H1 (cell line): ENCODE measurements around the gene PTPRT. TPM values are rescaled to one million over a fixed set of nuclear protein-coding genes. Genes with fewer than 3 reads are reported as not detected.

Experiments used
- CTCF ChIA-PET: fragments of 300-600 bp; sonication (Branson Sonifier 250); formaldehyde crosslinking; loops from one replicate; lab custom pipeline; 2021; ENCODE audit not compliant: partially characterized antibody; lab: Charles Lee
- POLR2A ChIA-PET: fragments of 300-600 bp; sonication (Branson Sonifier 250); formaldehyde crosslinking; loops from one replicate; lab custom pipeline; 2021; ENCODE audit warnings: inconsistent platforms; ENCODE audit not compliant: partially characterized antibody; lab: Charles Lee
- DNase-seq, 2 experiments: peaks; one replicate each; pipeline versions ENCODE4 v3.0.0 to v3.0.0-alpha.2; 2010 to 2022; ENCODE audit warnings: low spot score in 2 of 2, low read depth in 1 of 2, mixed read lengths in 1 of 2
- FAIRE-seq: peaks from 2 replicates; lab custom pipeline; 2011; peaks lifted over from hg19 to GRCh38; lab: Jason Lieb, UNC
- H2AFZ ChIP-seq: 2 replicates; pipeline ENCODE4 v1.8.1; 2012; ENCODE audit warnings: low read length, inconsistent platforms
- H2AK5ac ChIP-seq: 2 replicates; pipeline ENCODE4 v1.6.1; 2013; ENCODE audit warnings: low read depth, low read length
- H2BK120ac ChIP-seq: replicated peaks from 2 replicates; pipeline ENCODE3; 2013; ENCODE audit warnings: low read depth, low read length, inconsistent platforms
- H2BK12ac ChIP-seq: 2 replicates; pipeline ENCODE4 v1.6.1; 2013; ENCODE audit warnings: low read depth, low read length
- H2BK15ac ChIP-seq: 2 replicates; pipeline ENCODE4 v1.6.1; 2013; ENCODE audit warnings: low read length
- H2BK20ac ChIP-seq: 2 replicates; pipeline ENCODE4 v1.6.1; 2013; ENCODE audit warnings: low read length
- H2BK5ac ChIP-seq: 2 replicates; pipeline ENCODE4 v1.6.1; 2013; ENCODE audit warnings: low read depth, low read length
- H3K14ac ChIP-seq: 2 replicates; pipeline ENCODE4 v1.6.1; 2013; ENCODE audit warnings: inconsistent platforms; ENCODE audit not compliant: insufficient read length
- H3K18ac ChIP-seq: 2 replicates; pipeline ENCODE4 v1.6.1; 2013; ENCODE audit warnings: low read length; ENCODE audit errors: extremely low read depth
- H3K23ac ChIP-seq: 2 replicates; pipeline ENCODE4 v1.6.1; 2013; ENCODE audit warnings: inconsistent platforms; ENCODE audit not compliant: insufficient read length
- H3K23me2 ChIP-seq: 2 replicates; pipeline ENCODE4 v1.6.1; 2013; ENCODE audit warnings: low read depth, low read length
- H3K27ac ChIP-seq: 2 replicates; pipeline ENCODE4 v1.6.1; 2011; ENCODE audit warnings: low read depth, low read length, inconsistent platforms
- H3K27me3 ChIP-seq, 4 experiments: replicated peaks in 1 of 4; 1 replicate in 1 of 4; 2 replicates in 3 of 4; pipeline versions ENCODE4 v1.6.1 to v1.8.1; 2011 to 2013; ENCODE audit warnings: low read length in 3 of 4, mild to moderate bottlenecking in 3 of 4, inconsistent platforms in 2 of 4, mixed read lengths in 2 of 4, moderate library complexity in 1 of 4; ENCODE audit not compliant: control insufficient read depth in 3 of 4, insufficient read depth in 3 of 4; ENCODE audit errors: extremely low read depth in 1 of 4
- H3K36me3 ChIP-seq, 4 experiments: 2 replicates each; pipeline versions ENCODE4 v1.6.1 to v1.8.1; 2011 to 2013; ENCODE audit warnings: mild to moderate bottlenecking in 4 of 4, low read length in 3 of 4, moderate library complexity in 2 of 4, control low read depth in 1 of 4, inconsistent platforms in 1 of 4; ENCODE audit not compliant: insufficient read depth in 4 of 4, control insufficient read depth in 2 of 4
- H3K4ac ChIP-seq: replicated peaks from 2 replicates; pipeline ENCODE3; 2013; ENCODE audit warnings: low read length, low read depth, mixed read lengths, inconsistent platforms; ENCODE audit not compliant: insufficient read length
- H3K4me1 ChIP-seq, 4 experiments: replicated peaks in 1 of 4; 1 replicate in 1 of 4; 2 replicates in 3 of 4; pipeline versions ENCODE4 v1.6.1 to v1.8.1; 2011 to 2013; ENCODE audit warnings: low read length in 3 of 4, inconsistent platforms in 2 of 4, mixed read lengths in 1 of 4; ENCODE audit not compliant: insufficient read depth in 4 of 4, control insufficient read depth in 3 of 4
- H3K4me2 ChIP-seq, 2 experiments: 2 replicates each; pipeline versions ENCODE4 v1.6.1 to v1.8.1; 2011 to 2013; ENCODE audit warnings: low read depth in 2 of 2, low read length in 2 of 2, control low read depth in 1 of 2, inconsistent platforms in 1 of 2, mild to moderate bottlenecking in 1 of 2; ENCODE audit not compliant: insufficient read depth in 1 of 2
- H3K4me3 ChIP-seq, 4 experiments: fragments of 200-600, 300-600 bp in 1 of 4; sonication (generic), shearing (Covaris generic), sonication (Bioruptor Twin) in 1 of 4; 2 replicates each; pipeline versions ENCODE4 v1.5.1 to v1.8.1; 2011 to 2016; ENCODE audit warnings: low read length in 4 of 4, low read depth in 3 of 4, control low read depth in 2 of 4, inconsistent platforms in 2 of 4, mild to moderate bottlenecking in 2 of 4, mixed read lengths in 1 of 4, moderate library complexity in 1 of 4; ENCODE audit not compliant: insufficient read depth in 2 of 4; ENCODE audit errors: extremely low read depth in 1 of 4
- H3K56ac ChIP-seq: replicated peaks from 2 replicates; pipeline ENCODE3; 2013; ENCODE audit warnings: low read depth, mild to moderate bottlenecking, mixed read lengths, low read length, inconsistent platforms; ENCODE audit not compliant: insufficient read length
- H3K79me1 ChIP-seq: 2 replicates; pipeline ENCODE4 v1.6.1; 2013; ENCODE audit warnings: low read depth, low read length, control low read depth
- H3K79me2 ChIP-seq, 2 experiments: 2 replicates each; pipeline versions ENCODE4 v1.6.1 to v1.8.1; 2012 to 2013; ENCODE audit warnings: low read length in 2 of 2, mild to moderate bottlenecking in 2 of 2, inconsistent platforms in 1 of 2; ENCODE audit not compliant: insufficient read depth in 2 of 2, control insufficient read depth in 1 of 2
- H3K9ac ChIP-seq, 4 experiments: replicated peaks in 1 of 4; 1 replicate in 1 of 4; 2 replicates in 3 of 4; pipeline versions ENCODE4 v1.6.1 to v1.8.1; 2011 to 2013; ENCODE audit warnings: low read depth in 3 of 4, low read length in 3 of 4, control low read depth in 2 of 4, mild to moderate bottlenecking in 2 of 4, moderate library complexity in 2 of 4, inconsistent platforms in 1 of 4; ENCODE audit errors: extremely low read depth in 1 of 4
- H3K9me3 ChIP-seq, 2 experiments: 2 replicates each; pipeline versions ENCODE4 v1.6.1 to v1.8.1; 2012 to 2013; ENCODE audit warnings: mild to moderate bottlenecking in 2 of 2, moderate library complexity in 2 of 2, control low read depth in 1 of 2, inconsistent platforms in 1 of 2, low read depth in 1 of 2, low read length in 1 of 2, mixed read lengths in 1 of 2; ENCODE audit not compliant: insufficient read depth in 2 of 2
- H4K20me1 ChIP-seq, 2 experiments: replicated peaks in 1 of 2; 2 replicates each; pipeline versions ENCODE3 to v1.8.1; 2011 to 2013; ENCODE audit warnings: inconsistent platforms in 2 of 2, low read length in 2 of 2, mild to moderate bottlenecking in 1 of 2; ENCODE audit not compliant: insufficient read depth in 2 of 2, control insufficient read depth in 1 of 2
- H4K5ac ChIP-seq: 2 replicates; pipeline ENCODE4 v1.6.1; 2013; ENCODE audit warnings: low read length, low read depth, mixed read lengths, inconsistent platforms; ENCODE audit not compliant: insufficient read length
- H4K8ac ChIP-seq: 2 replicates; pipeline ENCODE4 v1.8.0; 2013; ENCODE audit warnings: mild to moderate bottlenecking, moderate library complexity, low read length, inconsistent platforms; ENCODE audit not compliant: insufficient read depth; ENCODE audit errors: extremely low read depth
- H4K91ac ChIP-seq: replicated peaks from 2 replicates; pipeline ENCODE3; 2013; ENCODE audit warnings: low read length, mixed read lengths, inconsistent platforms; ENCODE audit not compliant: insufficient read length
- ATF3 ChIP-seq: IDR thresholded peaks from 2 replicates; pipeline ENCODE4 v1.6.1; 2011; ENCODE audit warnings: low read depth, mild to moderate bottlenecking, low read length; ENCODE audit not compliant: insufficient read depth
- BACH1 ChIP-seq: IDR thresholded peaks from 2 replicates; pipeline ENCODE4 v1.6.1; 2012; ENCODE audit warnings: low read length, improper control_type of control experiment
- BCL11A ChIP-seq, 2 experiments: IDR thresholded peaks; one replicate each; pipeline ENCODE4 v1.6.1; 2011; ENCODE audit warnings: low read depth in 2 of 2, low read length in 2 of 2, mild to moderate bottlenecking in 2 of 2
- CHD1 ChIP-seq: IDR thresholded peaks from 2 replicates; pipeline ENCODE4 v1.6.1; 2012; ENCODE audit warnings: low read depth, low read length, improper control_type of control experiment
- E2F6 ChIP-seq: IDR thresholded peaks from 2 replicates; pipeline ENCODE4 v1.6.1; 2012; ENCODE audit warnings: inconsistent platforms
- NRF1 ChIP-seq: IDR thresholded peaks from 2 replicates; pipeline ENCODE4 v1.6.1; 2011; ENCODE audit warnings: mild to moderate bottlenecking, low read depth, low read length, improper control_type of control experiment
- PHF8 ChIP-seq: fragments of 200-600 bp; sonication (generic); conservative IDR thresholded peaks from 2 replicates; pipeline ENCODE4 v1.7.1; 2012; ENCODE audit warnings: low read depth, mild to moderate bottlenecking, inconsistent platforms, low read length, moderate library complexity
- POLR2A ChIP-seq, 2 experiments: IDR thresholded peaks; 1 replicate in 1 of 2; 2 replicates in 1 of 2; pipeline ENCODE4 v1.6.1; 2011; ENCODE audit warnings: low read depth in 2 of 2, low read length in 2 of 2, mild to moderate bottlenecking in 2 of 2; ENCODE audit errors: control extremely low read depth in 1 of 2
- POU5F1 ChIP-seq: IDR thresholded peaks from 2 replicates; pipeline ENCODE4 v1.6.1; 2011; ENCODE audit warnings: low read depth, mild to moderate bottlenecking, low read length, moderate library complexity
- RFX5 ChIP-seq: IDR thresholded peaks from 2 replicates; pipeline ENCODE4 v1.6.1; 2011; ENCODE audit warnings: low read depth, low read length, improper control_type of control experiment, borderline replicate concordance
- RNF2 ChIP-seq: fragments of 200-900, 300-1000 bp; sonication (generic); IDR thresholded peaks from 2 replicates; pipeline ENCODE4 v1.7.1; 2016; ENCODE audit warnings: borderline replicate concordance, low read depth, mild to moderate bottlenecking, antibody characterized with exemption, low read length; ENCODE audit not compliant: poor library complexity, severe bottlenecking; ENCODE audit errors: missing control alignments
- SIRT6 ChIP-seq: IDR thresholded peaks from one replicate; pipeline ENCODE4 v1.7.1; 2012; ENCODE audit warnings: low read length, inconsistent platforms
- SUZ12 ChIP-seq: fragments of 200-600 bp; sonication (generic); IDR thresholded peaks from 2 replicates; pipeline ENCODE4 v1.6.1; 2012; ENCODE audit warnings: mild to moderate bottlenecking, inconsistent platforms, low read length, moderate library complexity, mixed read lengths
- TAF1 ChIP-seq: IDR thresholded peaks from 2 replicates; pipeline ENCODE4 v1.6.1; 2011; ENCODE audit warnings: mild to moderate bottlenecking, low read depth, low read length
- WGBS, 2 experiments: shearing (Covaris generic) in 1 of 2; methylation state at CpG; one replicate each; pipeline versions ENCODE4 v1.1.6 to v1.1.7; 2013 to 2015; ENCODE audit warnings: low lambda C conversion rate in 2 of 2, mixed read lengths in 2 of 2, inconsistent platforms in 1 of 2, low coverage in 1 of 2, missing lambda C conversion rate in 1 of 2; ENCODE audit not compliant: insufficient replicate concordance in 2 of 2, insufficient coverage in 1 of 2, insufficient read length in 1 of 2; ENCODE audit errors: extremely low coverage in 1 of 2, missing lambda C conversion rate in 1 of 2; 5-methylcytosine and 5-hydroxymethylcytosine counted together
- polyA plus RNA-seq, 7 experiments: library from polyadenylated mRNA; depleted of rRNA in 3 of 7; stranded (reverse) in 5 of 7; unstranded in 2 of 7; fragments of >200 nt in 5 of 7; fragments of 200-250 nt in 2 of 7; gene quantifications; 1 replicate in 5 of 7; 2 replicates in 1 of 7; 4 replicates in 1 of 7; pipeline versions ENCODE4 v1.2.1 to v1.2.3, GENCODE V29; 2011 to 2013; ENCODE audit warnings: missing spikeins in 2 of 7, mixed read lengths in 2 of 7
- total RNA-seq: library from RNA; stranded (reverse); fragmentation: NEBNext Ultra II Directional; extraction: Animal tissue kit (Norgen Biotek cat#: 25700); gene quantifications from 2 replicates; pipeline ENCODE4 v1.2.1, GENCODE V29; 2021

Gene PTPRT
- total and polyA plus RNA-seq, 2 of the 8 experiments (the other 6 are each of a cell fraction or from before 2014, with no cell fraction given), result 0.33 to 1.8 TPM

- no peak overlapping the region for H2BK5ac ChIP-seq
- 96% methylated on average over 3 of the region's 3 CpGs; no CpG with 5 or more reads in 1 of the 2 experiments for WGBS, 2 experiments
- CTCF ChIA-PET, result interaction anchor here (0.9 to 2.4 kb wide), 3 partner anchors 14 to 1219 kb away, joined by 3 to 6 read pairs (median 6); no protein-coding TSS in a partner anchor
- TF ChIP-seq RFX5, result no peak
- TF ChIP-seq BACH1, result no peak
- no peak for TF ChIP-seq E2F6
- TF ChIP-seq SUZ12, result no peak
- no peak for TF ChIP-seq POLR2A (IDR thresholded peaks at IDR 0.05; ENCODE audit: control extremely low read depth in 1 of 2, low read depth in 2 of 2, low read length in 2 of 2)
- TF ChIP-seq CHD1, result no peak
- no peak for TF ChIP-seq SIRT6
- no peak for TF ChIP-seq NRF1
- TF ChIP-seq BCL11A (IDR thresholded peaks at IDR 0.05; ENCODE audit: low read depth in 2 of 2, low read length in 2 of 2), result no peak
- TF ChIP-seq TAF1, result no peak
- no peak for TF ChIP-seq POU5F1
- TF ChIP-seq RNF2, result no peak
- TF ChIP-seq PHF8, result no peak
- no peak for TF ChIP-seq ATF3
These were observed 999.6 kb downstream of the PTPRT start for GRCh38 chr20:42190084-42190483.

More at GRCh38 chr20:42190084-42190483, 999.6 kb downstream of the PTPRT start:
- H2AFZ ChIP-seq, result no peak overlapping the region
- no peak overlapping the region for H3K4me3 ChIP-seq
- FAIRE-seq, result no peak
- no peak overlapping the region for H2BK15ac ChIP-seq
- H3K79me2 ChIP-seq, result no peaks in the 10 kb centered on the region
- POLR2A ChIA-PET, result no interaction called here
- no peaks in the 10 kb centered on the region for H3K79me1 ChIP-seq
- no peak overlapping the region for H3K56ac ChIP-seq
- no peak overlapping the region for H4K91ac ChIP-seq
- peaks cover 0 to 6% (median under 1%) of the 10 kb centered on the region in 4 experiments; a peak in 4 of 7 replicates for H3K27me3 ChIP-seq
- no peak overlapping the region for H3K4ac ChIP-seq
- 0 out of 7 replicates have a peak, but pooled peaks cover 0 to 2% (median 0%) of the 10 kb centered on the region in 4 experiments for H3K4me1 ChIP-seq
- H3K9ac ChIP-seq, result no peak overlapping the region
- no peak overlapping the region for H2BK12ac ChIP-seq
- no peak overlapping the region for H3K14ac ChIP-seq
- no peak overlapping the region for H2BK120ac ChIP-seq
- no peak for DNase-seq
- H4K5ac ChIP-seq, result no peak overlapping the region
- H3K9me3 ChIP-seq, result no peaks in the 10 kb centered on the region
- H4K8ac ChIP-seq, result no peak overlapping the region
- no peak overlapping the region for H3K27ac ChIP-seq
- no peaks in the 10 kb centered on the region for H4K20me1 ChIP-seq
- no peak overlapping the region for H3K23ac ChIP-seq
- H3K36me3 ChIP-seq, result no peaks in the 10 kb centered on the region
- H3K23me2 ChIP-seq, result no peaks in the 10 kb centered on the region; the same call in 1 of the 2 replicates
- H2BK20ac ChIP-seq, result no peak overlapping the region
- H2AK5ac ChIP-seq, result no peak overlapping the region
- no peak overlapping the region for H3K4me2 ChIP-seq
- no peak overlapping the region for H3K18ac ChIP-seq
